Measurements from ENCODE around the gene SSTR3. TPM values are rescaled to one million over a fixed set of nuclear protein-coding genes. Genes with fewer than 3 reads are reported as not detected.

The SSTR3 gene
- total and polyA plus RNA-seq, 4 donors = not detected

DNA sequence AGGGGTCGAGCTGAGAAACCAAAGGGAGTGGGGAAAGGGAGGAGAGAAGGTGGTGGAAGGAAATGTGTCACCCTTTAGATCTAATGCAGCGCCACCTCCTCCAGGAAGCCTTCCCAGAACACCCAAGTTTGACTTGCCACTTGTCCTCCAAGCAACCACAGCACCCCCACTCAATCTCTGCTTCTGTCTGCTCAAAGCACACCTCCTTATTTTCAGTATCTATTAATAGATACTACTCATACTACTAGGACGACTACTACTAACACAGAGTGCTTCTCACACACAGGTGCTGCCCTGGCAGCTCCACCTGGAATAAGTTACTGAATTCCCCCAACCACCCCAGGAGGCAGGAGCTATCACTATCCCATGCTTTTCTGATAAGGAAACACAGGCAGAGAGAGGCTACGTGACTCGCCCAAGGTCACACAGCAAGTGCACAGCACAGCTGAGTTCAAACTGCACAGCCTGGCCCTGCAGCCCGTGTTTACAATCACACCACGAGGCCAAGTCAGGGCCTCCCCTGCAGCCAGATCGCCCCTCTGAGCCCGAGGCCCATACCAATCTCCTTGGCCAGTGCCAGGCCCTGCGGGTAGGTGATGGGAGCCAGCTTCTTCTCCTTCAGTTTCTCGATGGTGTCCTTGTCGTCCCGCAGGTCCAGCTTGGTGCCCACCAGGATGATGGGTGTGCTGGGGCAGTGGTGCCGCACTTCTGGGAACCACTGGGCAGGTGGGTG lies 18.6 kb upstream of the SSTR3 start:
- H3K36me3 ChIP-seq (ENCODE audit: control insufficient read depth in 1 of 2, insufficient read depth in 2 of 2, low read length in 1 of 2) = no peaks in the 10 kb centered on the region
- intact Hi-C loops (cut with DNase I) = no loop called here
- no peaks in the 10 kb centered on the region for H3K4me1 ChIP-seq (ENCODE audit: control insufficient read depth in 1 of 2, insufficient read depth in 2 of 2, low read length in 2 of 2)
- WGBS, 2 donors = 74 to 79% methylated on average over 14 of the region's 14 CpGs
- H3K4me3 ChIP-seq (ENCODE audit: low read length in 2 of 2) = no peak overlapping the region
- H3K27ac ChIP-seq (ENCODE audit: low read depth in 1 of 2, low read length in 2 of 2) = no peak overlapping the region
- no peaks in the 10 kb centered on the region for H3K9me3 ChIP-seq (ENCODE audit: control insufficient read depth, low read length)
- DNase-seq (peak; percentile 42 to 57), ATAC-seq (ENCODE audit: low FRiP score) (no peak)
- no peaks in the 10 kb centered on the region for H3K27me3 ChIP-seq (ENCODE audit: control insufficient read depth in 1 of 2, insufficient read depth in 2 of 2, low read length in 1 of 2)

GRCh38 chr22:37229805-37230672 lies 17.8 kb upstream of the SSTR3 start:
- Histone ChIP-seq H3K4me1 (ENCODE audit: control insufficient read depth in 1 of 2, insufficient read depth in 2 of 2, low read length in 2 of 2) (no peaks in the 10 kb centered on the region), H3K27me3 (ENCODE audit: control insufficient read depth in 1 of 2, insufficient read depth in 2 of 2, low read length in 1 of 2) (no peaks in the 10 kb centered on the region), H3K9me3 (ENCODE audit: control insufficient read depth, low read length) (no peaks in the 10 kb centered on the region), H3K4me3 (ENCODE audit: low read length in 2 of 2) (no peak overlapping the region), H3K36me3 (ENCODE audit: control insufficient read depth in 1 of 2, insufficient read depth in 2 of 2, low read length in 1 of 2) (no peaks in the 10 kb centered on the region), H3K27ac (ENCODE audit: low read depth in 1 of 2, low read length in 2 of 2) (no peak overlapping the region)
- DNase-seq (peak; percentile 72 to 80), ATAC-seq (ENCODE audit: low FRiP score) (no peak)
- 66 to 69% methylated on average over 8 of the region's 8 CpGs for WGBS, 2 donors
- intact Hi-C loops (cut with DNase I) = no loop called here

- intact Hi-C loops (cut with DNase I) = no loop called here
- no peaks in the 10 kb centered on the region for H3K36me3 ChIP-seq (ENCODE audit: control insufficient read depth in 1 of 2, insufficient read depth in 2 of 2, low read length in 1 of 2)
- peak; percentile 48 to 70 for DNase-seq
- 64 to 69% methylated on average over 7 of the region's 7 CpGs for WGBS, 2 donors
- no peak for ATAC-seq (ENCODE audit: low FRiP score)
- no peaks in the 10 kb centered on the region for H3K4me1 ChIP-seq (ENCODE audit: control insufficient read depth in 1 of 2, insufficient read depth in 2 of 2, low read length in 2 of 2)
- H3K27me3 ChIP-seq (ENCODE audit: control insufficient read depth in 1 of 2, insufficient read depth in 2 of 2, low read length in 1 of 2) = no peaks in the 10 kb centered on the region
- H3K4me3 ChIP-seq (ENCODE audit: low read length in 2 of 2) = no peak overlapping the region
- H3K9me3 ChIP-seq (ENCODE audit: control insufficient read depth, low read length) = no peaks in the 10 kb centered on the region
- H3K27ac ChIP-seq (ENCODE audit: low read depth in 1 of 2, low read length in 2 of 2) = no peak overlapping the region
Observed at GRCh38 chr22:37229012-37229804, 16.9 kb upstream of the SSTR3 start.

DNA sequence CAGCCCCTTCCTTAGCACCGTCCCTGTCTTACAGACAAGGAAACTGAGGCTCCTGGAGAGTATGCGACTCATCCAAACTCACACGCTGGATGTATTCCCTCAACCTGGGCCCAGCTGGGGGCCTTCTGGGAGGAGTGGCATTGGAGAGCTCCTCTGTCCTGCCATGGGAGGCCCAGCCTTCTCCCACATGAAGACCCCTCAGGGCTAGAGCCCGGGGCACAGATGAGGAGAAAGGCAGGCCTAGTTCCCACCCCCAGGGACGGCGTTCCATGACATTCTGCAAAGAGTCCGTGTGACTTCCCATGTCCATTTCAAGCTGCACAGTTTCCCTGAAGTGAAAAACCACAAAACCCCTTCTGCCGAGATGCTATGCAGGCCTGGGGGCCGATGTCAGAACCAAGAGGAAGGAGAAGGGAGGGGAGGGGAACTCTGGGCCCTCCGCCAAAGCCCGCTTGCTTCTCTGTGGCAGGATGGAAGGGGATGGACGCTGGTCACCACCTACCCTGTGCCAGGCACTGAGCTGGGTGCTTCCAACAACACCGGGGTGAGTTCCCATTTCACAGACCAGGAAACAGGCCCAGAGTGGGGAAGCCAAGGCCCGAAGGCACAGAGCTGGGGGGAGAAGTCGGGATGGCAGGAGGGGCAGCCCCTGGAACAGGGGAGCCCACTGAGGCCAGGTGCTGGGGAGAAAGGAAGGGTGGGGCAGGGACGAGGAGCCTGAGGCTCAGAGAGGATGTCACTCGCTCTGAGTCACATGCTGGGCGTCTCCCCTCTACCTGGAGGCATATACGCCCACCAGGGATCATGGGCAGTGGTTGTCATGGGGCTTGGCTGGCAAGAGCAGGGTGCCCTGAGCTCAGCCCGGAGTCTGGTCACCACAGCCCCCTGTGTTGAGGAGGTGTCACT lies 16.1 kb upstream of the SSTR3 start:
- 58 to 63% methylated on average over 20 of the region's 20 CpGs for WGBS, 2 donors
- H3K4me3 ChIP-seq (ENCODE audit: low read length in 2 of 2) = no peak overlapping the region
- H3K27ac ChIP-seq (ENCODE audit: low read depth in 1 of 2, low read length in 2 of 2) = no peak overlapping the region
- peak; percentile 74 to 83 for DNase-seq
- H3K4me1 ChIP-seq (ENCODE audit: control insufficient read depth in 1 of 2, insufficient read depth in 2 of 2, low read length in 2 of 2) = no peaks in the 10 kb centered on the region
- intact Hi-C loops (cut with DNase I) = no loop called here
- no peaks in the 10 kb centered on the region for H3K9me3 ChIP-seq (ENCODE audit: control insufficient read depth, low read length)
- no peaks in the 10 kb centered on the region for H3K36me3 ChIP-seq (ENCODE audit: control insufficient read depth in 1 of 2, insufficient read depth in 2 of 2, low read length in 1 of 2)
- no peak for ATAC-seq (ENCODE audit: low FRiP score)
- H3K27me3 ChIP-seq (ENCODE audit: control insufficient read depth in 1 of 2, insufficient read depth in 2 of 2, low read length in 1 of 2) = no peaks in the 10 kb centered on the region

DNA sequence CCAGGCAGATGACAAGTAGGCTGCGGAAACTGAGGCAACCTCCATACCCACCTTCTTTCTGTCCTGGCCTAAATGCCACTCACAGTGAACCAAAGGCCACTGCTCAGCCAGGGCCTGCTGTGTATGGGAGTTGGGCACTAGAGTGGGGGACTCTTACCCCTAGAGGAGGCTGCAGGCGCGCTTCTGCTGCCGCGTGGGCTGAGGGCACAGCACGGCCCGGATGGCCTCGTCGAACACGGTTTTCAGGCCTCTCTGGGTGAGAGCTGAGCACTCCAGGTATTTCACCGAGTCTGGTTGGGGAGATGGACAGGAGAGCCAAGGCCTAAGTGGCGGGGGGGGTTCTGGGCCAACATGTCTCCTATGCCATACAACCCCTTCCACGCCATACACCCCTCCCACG lies 14.2 kb upstream of the SSTR3 start:
- Histone ChIP-seq H3K27ac (ENCODE audit: low read depth in 1 of 2, low read length in 2 of 2) (no peak overlapping the region), H3K4me1 (ENCODE audit: control insufficient read depth in 1 of 2, insufficient read depth in 2 of 2, low read length in 2 of 2) (no peaks in the 10 kb centered on the region), H3K27me3 (ENCODE audit: control insufficient read depth in 1 of 2, insufficient read depth in 2 of 2, low read length in 1 of 2) (no peaks in the 10 kb centered on the region), H3K4me3 (ENCODE audit: low read length in 2 of 2) (no peak overlapping the region), H3K36me3 (ENCODE audit: control insufficient read depth in 1 of 2, insufficient read depth in 2 of 2, low read length in 1 of 2) (no peaks in the 10 kb centered on the region), H3K9me3 (ENCODE audit: control insufficient read depth, low read length) (peaks cover 3% of the 10 kb centered on the region)
- intact Hi-C loops (cut with DNase I) = no loop called here
- WGBS, 2 donors = 91 to 95% methylated on average over 14 of the region's 14 CpGs
- DNase-seq = peak in 1 of 2 donors; percentile 53
- no peak for ATAC-seq (ENCODE audit: low FRiP score)

GRCh38 chr22:37226087-37226486 lies 13.8 kb upstream of the SSTR3 start:
- intact Hi-C loops (cut with DNase I) = no loop called here
- no peaks in the 10 kb centered on the region for H3K4me1 ChIP-seq (ENCODE audit: control insufficient read depth in 1 of 2, insufficient read depth in 2 of 2, low read length in 2 of 2)
- 80 to 85% methylated on average over 4 of the region's 4 CpGs for WGBS, 2 donors

GRCh38 chr22:37225481-37225880 lies 13.2 kb upstream of the SSTR3 start:
- WGBS, 2 donors = 61 to 64% methylated on average over 8 of the region's 8 CpGs
- Histone ChIP-seq H3K36me3 (ENCODE audit: control insufficient read depth in 1 of 2, insufficient read depth in 2 of 2, low read length in 1 of 2) (no peaks in the 10 kb centered on the region), H3K27ac (ENCODE audit: low read depth in 1 of 2, low read length in 2 of 2) (no peak overlapping the region), H3K4me1 (ENCODE audit: control insufficient read depth in 1 of 2, insufficient read depth in 2 of 2, low read length in 2 of 2) (no peaks in the 10 kb centered on the region), H3K4me3 (ENCODE audit: low read length in 2 of 2) (no peak overlapping the region), H3K9me3 (ENCODE audit: control insufficient read depth, low read length) (peaks cover 3% of the 10 kb centered on the region), H3K27me3 (ENCODE audit: control insufficient read depth in 1 of 2, insufficient read depth in 2 of 2, low read length in 1 of 2) (no peaks in the 10 kb centered on the region)
- intact Hi-C loops (cut with DNase I) = no loop called here
- DNase-seq (peak in 1 of 2 donors; percentile 58), ATAC-seq (ENCODE audit: low FRiP score) (no peak)

More at GRCh38 chr22:37226087-37226486, 13.8 kb upstream of the SSTR3 start:
- no peak for ATAC-seq (ENCODE audit: low FRiP score)
- H3K4me3 ChIP-seq (ENCODE audit: low read length in 2 of 2) = no peak overlapping the region
- no peaks in the 10 kb centered on the region for H3K36me3 ChIP-seq (ENCODE audit: control insufficient read depth in 1 of 2, insufficient read depth in 2 of 2, low read length in 1 of 2)
- H3K27ac ChIP-seq (ENCODE audit: low read depth in 1 of 2, low read length in 2 of 2) = no peak overlapping the region
- no peak for DNase-seq
- H3K9me3 ChIP-seq (ENCODE audit: control insufficient read depth, low read length) = peaks cover 3% of the 10 kb centered on the region
- no peaks in the 10 kb centered on the region for H3K27me3 ChIP-seq (ENCODE audit: control insufficient read depth in 1 of 2, insufficient read depth in 2 of 2, low read length in 1 of 2)
